Right atrium auricular region (tissue), 2 donors: ENCODE measurements around the gene RSPO3. TPM values are rescaled to one million over a fixed set of nuclear protein-coding genes. Genes with fewer than 3 reads are reported as not detected.
"Not testable (repeated sequence)": the region's sequence is repeated elsewhere in the genome, so short reads cannot be mapped to it uniquely, and the experiment has no call there.

Source experiments
- DNase-seq: peaks from one replicate; pipeline ENCODE4 v3.0.0-alpha.2; 2019; ENCODE audit warnings: low spot score
- H3K27ac ChIP-seq, 2 donors: fragments of 200-600 bp; sonication (generic); 1 replicate in 1 of 2; 2 replicates in 1 of 2; pipeline ENCODE4 v1.5.1; 2016 to 2019
- H3K27me3 ChIP-seq, 2 donors: fragments of 200-600 bp; sonication (generic); one replicate each; pipeline versions ENCODE4 v1.5.1 to v1.6.0; 2017 to 2019
- H3K36me3 ChIP-seq: fragments of 200-600 bp; sonication (generic); one replicate; pipeline ENCODE4 v1.5.1; 2016
- H3K4me1 ChIP-seq, 2 donors: fragments of 200-600 bp; sonication (generic); one replicate each; pipeline versions ENCODE4 v1.5.1 to v1.6.0; 2017 to 2019
- H3K4me3 ChIP-seq, 2 donors: fragments of 200-600 bp; sonication (generic); 1 replicate in 1 of 2; 2 replicates in 1 of 2; pipeline ENCODE4 v1.5.1; 2017 to 2019; ENCODE audit warnings: mild to moderate bottlenecking in 1 of 2, moderate library complexity in 1 of 2
- H3K9me3 ChIP-seq, 2 donors: fragments of 200-600 bp; sonication (generic); one replicate each; pipeline ENCODE4 v1.5.1; 2019
- total RNA-seq, 2 donors: library from RNA; depleted of rRNA; stranded (reverse); fragments of >200 nt; gene quantifications; one replicate each; pipeline ENCODE4 v1.1.0, GENCODE V29; 2016
- TF ChIP-seq, protein P1 (sequence below), 2 donors: fragments of 200-600 bp; sonication (generic); IDR thresholded peaks; one replicate each; pipeline ENCODE4 v1.5.1; 2019; ENCODE audit warnings: antibody characterized with exemption in 2 of 2

RSPO3 gene
- total RNA-seq, 2 donors from 2014 or later: 0.75 TPM; not detected in 1

DNA sequence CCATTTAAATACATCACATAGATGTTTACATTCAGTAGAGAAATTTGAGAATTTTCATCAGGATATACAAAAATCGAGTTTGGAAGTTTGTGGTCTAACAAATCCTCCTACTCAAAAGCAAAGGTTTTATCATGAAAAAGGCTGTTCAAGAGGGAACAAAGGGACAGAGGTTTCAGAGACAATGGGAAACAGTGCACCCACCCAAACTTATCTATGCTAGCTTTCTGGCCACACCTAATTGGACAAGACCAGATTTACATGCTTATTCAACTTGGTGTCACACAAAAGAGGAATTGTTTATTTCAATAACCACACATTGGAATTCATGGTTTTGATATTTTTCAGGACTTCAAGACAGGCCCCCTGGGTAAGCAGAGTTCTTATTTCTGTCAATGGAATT, 28.4 kb upstream of the RSPO3 start:
- H3K4me1 ChIP-seq: no peaks in the 10 kb centered on the region
- TF ChIP-seq, protein P1, sequence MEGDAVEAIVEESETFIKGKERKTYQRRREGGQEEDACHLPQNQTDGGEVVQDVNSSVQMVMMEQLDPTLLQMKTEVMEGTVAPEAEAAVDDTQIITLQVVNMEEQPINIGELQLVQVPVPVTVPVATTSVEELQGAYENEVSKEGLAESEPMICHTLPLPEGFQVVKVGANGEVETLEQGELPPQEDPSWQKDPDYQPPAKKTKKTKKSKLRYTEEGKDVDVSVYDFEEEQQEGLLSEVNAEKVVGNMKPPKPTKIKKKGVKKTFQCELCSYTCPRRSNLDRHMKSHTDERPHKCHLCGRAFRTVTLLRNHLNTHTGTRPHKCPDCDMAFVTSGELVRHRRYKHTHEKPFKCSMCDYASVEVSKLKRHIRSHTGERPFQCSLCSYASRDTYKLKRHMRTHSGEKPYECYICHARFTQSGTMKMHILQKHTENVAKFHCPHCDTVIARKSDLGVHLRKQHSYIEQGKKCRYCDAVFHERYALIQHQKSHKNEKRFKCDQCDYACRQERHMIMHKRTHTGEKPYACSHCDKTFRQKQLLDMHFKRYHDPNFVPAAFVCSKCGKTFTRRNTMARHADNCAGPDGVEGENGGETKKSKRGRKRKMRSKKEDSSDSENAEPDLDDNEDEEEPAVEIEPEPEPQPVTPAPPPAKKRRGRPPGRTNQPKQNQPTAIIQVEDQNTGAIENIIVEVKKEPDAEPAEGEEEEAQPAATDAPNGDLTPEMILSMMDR (IDR thresholded peaks at IDR 0.05): no peak
- no peaks in the 10 kb centered on the region for H3K9me3 ChIP-seq
- H3K27me3 ChIP-seq: no peaks in the 10 kb centered on the region
- no peak overlapping the region for H3K27ac ChIP-seq
- H3K36me3 ChIP-seq: no peaks in the 10 kb centered on the region
- DNase-seq: no peak
- H3K4me3 ChIP-seq: no peak overlapping the region

DNA sequence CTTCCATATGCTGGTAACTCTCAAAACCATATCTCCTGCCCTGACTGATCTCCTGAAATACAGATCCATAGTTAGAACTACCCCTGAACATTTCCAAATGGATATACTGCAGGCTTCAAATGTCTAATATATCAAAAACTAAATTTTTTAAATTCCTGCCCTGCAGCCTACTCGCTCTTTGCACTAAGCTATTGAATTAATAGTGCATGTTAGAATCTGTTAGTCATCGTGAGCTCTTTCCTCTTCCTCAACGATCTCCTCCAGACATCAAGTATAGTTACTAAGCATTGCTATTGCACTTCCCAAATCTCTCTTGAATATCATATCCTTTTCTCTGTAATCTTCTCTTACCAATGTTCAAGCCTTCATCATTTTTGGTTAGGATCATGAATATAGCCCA, 26.0 kb upstream of the RSPO3 start:
- H3K27ac ChIP-seq: no peak overlapping the region
- TF ChIP-seq, protein P1 (IDR thresholded peaks at IDR 0.05): no peak

DNA sequence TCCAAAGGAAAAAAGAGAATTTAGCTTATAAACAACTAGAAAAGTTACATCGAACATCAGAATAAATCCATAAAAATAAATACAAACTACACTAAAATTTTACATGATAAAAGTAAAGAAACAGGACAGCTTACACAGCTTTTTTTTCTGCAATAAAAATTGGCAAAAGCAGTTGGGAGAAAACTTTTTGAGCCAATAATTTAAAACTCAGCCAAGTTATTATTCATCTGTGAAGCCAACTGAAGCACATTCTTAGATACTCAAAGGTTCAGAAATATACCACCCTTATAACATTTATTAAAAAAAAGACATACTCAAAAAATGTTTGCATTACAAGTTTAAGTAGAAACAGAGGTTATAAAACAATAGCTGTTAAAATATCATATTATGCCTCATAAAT, 23.7 kb upstream of the RSPO3 start:
- Histone ChIP-seq H3K36me3 (no peaks in the 10 kb centered on the region), H3K4me1 (no peaks in the 10 kb centered on the region), H3K27ac (no peak overlapping the region), H3K4me3 (no peak overlapping the region), H3K9me3 (no peaks in the 10 kb centered on the region), H3K27me3 (no peaks in the 10 kb centered on the region)
- TF ChIP-seq, protein P1 (IDR thresholded peaks at IDR 0.05): no peak
- no peak for DNase-seq

More for the DNA sequence above, 26.0 kb upstream of the RSPO3 start:
- Histone ChIP-seq H3K9me3 (no peaks in the 10 kb centered on the region), H3K27me3 (no peaks in the 10 kb centered on the region), H3K4me3 (no peak overlapping the region), H3K4me1 (no peaks in the 10 kb centered on the region), H3K36me3 (no peaks in the 10 kb centered on the region)
- DNase-seq: no peak

DNA sequence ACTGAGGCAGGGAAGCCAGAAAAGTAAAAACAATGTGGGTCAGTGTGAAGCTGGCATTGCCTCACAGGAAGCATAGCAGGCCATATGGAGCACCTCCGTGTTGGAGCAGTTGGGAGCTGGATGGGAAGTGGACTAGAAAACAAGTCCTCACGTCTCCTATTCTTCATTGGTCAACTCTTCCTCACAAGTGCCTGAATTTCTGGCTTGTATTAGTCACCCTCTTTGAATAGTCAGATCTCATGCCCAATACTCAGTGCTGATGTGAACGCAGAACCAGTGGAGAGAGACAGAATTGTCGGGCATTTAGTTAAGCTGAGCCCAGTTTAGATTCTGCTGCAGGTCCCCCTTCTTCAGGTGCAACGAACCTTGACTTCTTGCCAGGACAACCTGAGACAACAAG, 22.3 kb upstream of the RSPO3 start:
- H3K27ac ChIP-seq: no peak overlapping the region
- no peak overlapping the region for H3K4me3 ChIP-seq
- no peaks in the 10 kb centered on the region for H3K4me1 ChIP-seq
- TF ChIP-seq, protein P1 (IDR thresholded peaks at IDR 0.05): no peak
- H3K27me3 ChIP-seq: no peaks in the 10 kb centered on the region
- no peak for DNase-seq
- H3K36me3 ChIP-seq: no peaks in the 10 kb centered on the region
- H3K9me3 ChIP-seq: no peaks in the 10 kb centered on the region

DNA sequence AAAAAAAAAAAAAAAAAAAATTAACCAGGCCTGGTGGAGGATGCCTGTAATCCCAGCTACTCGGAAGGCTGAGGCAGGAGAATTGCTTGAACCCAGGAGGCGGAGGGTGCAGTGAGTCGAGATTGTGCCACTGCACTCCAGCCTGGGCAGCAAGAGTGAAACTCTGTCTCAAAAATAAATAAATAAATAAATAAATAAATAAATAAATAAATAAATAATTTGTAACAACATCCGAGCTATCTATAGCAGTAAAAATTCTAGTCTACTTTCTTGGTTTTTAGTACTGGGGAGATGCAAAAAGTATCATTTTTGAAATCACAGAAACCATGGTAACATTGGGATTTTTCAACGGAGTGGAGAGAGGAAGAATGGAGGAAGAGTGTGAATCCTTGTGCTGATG, 21.0 kb upstream of the RSPO3 start:
- not testable (repeated sequence) for DNase-seq, H3K27ac ChIP-seq, H3K4me1 ChIP-seq, H3K9me3 ChIP-seq, H3K27me3 ChIP-seq, H3K4me3 ChIP-seq, H3K36me3 ChIP-seq

DNA sequence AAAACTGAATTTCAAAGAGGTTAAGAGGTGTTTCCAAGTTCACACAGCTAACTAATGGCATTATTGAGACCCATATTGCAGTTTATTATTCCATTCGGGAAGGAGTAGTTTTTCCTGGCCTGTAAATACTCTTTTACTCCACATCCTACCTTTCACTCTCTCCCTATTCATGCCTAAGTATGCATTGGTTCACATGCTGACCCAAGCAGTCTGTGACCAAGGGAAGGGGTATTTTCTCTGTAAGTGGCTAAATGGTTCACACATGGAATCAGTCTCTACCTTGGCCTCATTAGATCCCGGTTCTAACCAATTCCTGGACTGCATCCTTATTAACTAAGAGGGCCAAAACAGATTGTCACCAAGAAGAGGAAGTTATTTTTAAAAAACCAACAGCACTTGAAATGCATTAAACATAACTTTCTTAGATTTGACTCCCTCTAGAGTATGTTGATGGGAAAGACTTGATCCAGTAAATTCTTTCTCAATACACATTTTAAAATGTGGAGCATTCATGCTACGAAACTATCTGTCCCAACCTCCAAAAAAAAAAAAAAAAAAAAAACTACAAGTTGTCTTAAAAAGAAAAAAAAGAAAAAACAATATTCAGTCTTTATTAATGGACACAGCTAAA, 17.8 kb upstream of the RSPO3 start:
- Histone ChIP-seq H3K9me3 (no peaks in the 10 kb centered on the region), H3K27ac (no peak overlapping the region), H3K36me3 (no peaks in the 10 kb centered on the region), H3K4me3 (no peak overlapping the region), H3K27me3 (no peaks in the 10 kb centered on the region), H3K4me1 (no peaks in the 10 kb centered on the region)
- no peak for DNase-seq
- TF ChIP-seq, protein P1 (IDR thresholded peaks at IDR 0.05): peak in 1 of 2 donors; percentile 29
